Parathyroid adenoma (tissue), 2 donors: Measurements from ENCODE around the gene RAX2.

ENCODE experiments used
- H2AFZ ChIP-seq: fragments of 300-600 bp; sonication (generic); one replicate; pipeline ENCODE4 v1.7.0; 2017; ENCODE audit warnings: antibody characterized with exemption, mild to moderate bottlenecking
- H3K27ac ChIP-seq: fragments of 300-600 bp; sonication (generic); one replicate; pipeline ENCODE4 v1.7.0; 2017
- H3K27me3 ChIP-seq: fragments of 300-600 bp; sonication (generic); one replicate; pipeline ENCODE4 v1.7.0; 2017; ENCODE audit warnings: low read length; ENCODE audit not compliant: control insufficient read depth, insufficient read depth
- H3K36me3 ChIP-seq: fragments of 300-600 bp; sonication (generic); one replicate; pipeline ENCODE4 v1.7.0; 2017; ENCODE audit warnings: low read length; ENCODE audit not compliant: control insufficient read depth, insufficient read depth
- H3K4me1 ChIP-seq: fragments of 300-600 bp; sonication (generic); one replicate; pipeline ENCODE4 v1.7.0; 2017; ENCODE audit warnings: control low read depth
- H3K4me2 ChIP-seq: fragments of 300-600 bp; sonication (generic); one replicate; pipeline ENCODE4 v1.7.0; 2017; ENCODE audit warnings: low read length
- H3K4me3 ChIP-seq: fragments of 300-600 bp; sonication (generic); one replicate; pipeline ENCODE4 v1.7.0; 2017; ENCODE audit warnings: low read depth, low read length
- H3K79me2 ChIP-seq: fragments of 300-600 bp; sonication (generic); one replicate; pipeline ENCODE4 v1.7.0; 2017; ENCODE audit warnings: control low read depth
- H3K9ac ChIP-seq: fragments of 300-600 bp; sonication (generic); one replicate; pipeline ENCODE4 v1.7.0; 2017; ENCODE audit warnings: mild to moderate bottlenecking
- H3K9me3 ChIP-seq: fragments of 300-600 bp; sonication (generic); one replicate; pipeline ENCODE4 v1.7.0; 2017; ENCODE audit warnings: low read length; ENCODE audit not compliant: control insufficient read depth
- CTCF ChIP-seq: fragments of 300-600 bp; sonication (generic); IDR thresholded peaks from one replicate; pipeline ENCODE4 v1.7.0; 2017; ENCODE audit warnings: antibody characterized with exemption, mild to moderate bottlenecking
- donor health status: primary hyperparathyroidism.

The RAX2 gene

DNA sequence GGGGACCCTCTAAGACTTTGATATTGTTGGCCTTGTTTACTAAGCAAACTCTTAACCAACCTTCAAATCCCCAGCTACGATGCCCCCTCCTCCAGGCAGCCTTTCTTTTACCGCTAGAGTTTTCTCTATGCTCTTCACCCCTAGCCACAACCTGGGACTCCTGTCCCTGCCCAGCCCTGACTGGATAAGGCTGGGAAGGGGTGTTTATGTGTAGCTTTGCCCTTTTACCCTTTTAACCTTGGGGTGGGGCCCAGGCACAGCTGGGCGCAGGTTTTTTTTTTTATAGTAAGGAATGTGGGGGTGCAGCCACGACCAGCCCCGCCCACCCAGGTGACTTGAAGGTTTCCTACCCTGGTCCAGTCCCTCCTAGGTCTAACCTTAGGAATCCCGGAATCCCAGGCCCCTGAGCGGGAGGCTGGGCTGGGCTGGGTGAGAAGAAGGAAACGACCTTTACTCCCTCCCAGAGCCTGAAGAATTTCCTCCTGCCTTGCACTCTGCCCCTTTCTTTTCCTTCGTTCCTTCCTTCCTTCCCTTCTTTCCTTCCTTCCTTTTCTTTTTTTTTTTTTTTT lies 51.6 kb downstream of the RAX2 start:
- peaks cover 4% of the 10 kb centered on the region for H3K4me1 ChIP-seq
- H3K27ac ChIP-seq: no peak overlapping the region
- no peaks in the 10 kb centered on the region for H3K27me3 ChIP-seq

GRCh38 chr19:3719868-3720267 lies 52.2 kb downstream of the RAX2 start:
- Histone ChIP-seq H3K36me3 (no peaks in the 10 kb centered on the region), H2AFZ (no peak overlapping the region), H3K9ac (no peak overlapping the region), H3K4me1 (no peaks in the 10 kb centered on the region), H3K79me2 (no peaks in the 10 kb centered on the region), H3K4me3 (no peak overlapping the region), H3K27ac (no peak overlapping the region), H3K27me3 (no peaks in the 10 kb centered on the region), H3K9me3 (no peaks in the 10 kb centered on the region), H3K4me2 (no peak overlapping the region)
- no peak for TF ChIP-seq CTCF

More for the DNA sequence above, 51.6 kb downstream of the RAX2 start:
- Histone ChIP-seq H3K4me2 (no peak overlapping the region), H3K9ac (no peak overlapping the region), H2AFZ (no peak overlapping the region), H3K4me3 (no peak overlapping the region), H3K9me3 (no peaks in the 10 kb centered on the region), H3K36me3 (no peaks in the 10 kb centered on the region), H3K79me2 (no peaks in the 10 kb centered on the region)
- TF ChIP-seq CTCF: no peak
